HepG2 (cell line): ENCODE measurements around the gene SPIRE1. TPM values are rescaled to one million over a fixed set of nuclear protein-coding genes. Genes with fewer than 3 reads are reported as not detected.

Source experiments
- ATAC-seq: fragments of 200-7000 bp; cut with Tn5 transposase; 3 replicates; pipeline ENCODE4 v1.9.1; 2020; ENCODE audit warnings: mild to moderate bottlenecking, moderate library complexity
- BruUV-seq: library from RNA; stranded (reverse); fragments of 400-500 nt; replicated peaks from 2 replicates; lab custom pipeline; 2021; lab: Mats Ljungman, UMichigan
- CTCF ChIA-PET: fragments of 300-600 bp; formaldehyde crosslinking; extraction: SDS; loops from one replicate; lab custom pipeline; 2021; ENCODE audit warnings: low total read pairs, inconsistent platforms, low intra/inter-chr PET ratio; lab: Yijun Ruan, JAX
- POLR2A ChIA-PET: fragments of 350-600 bp; sonication (Branson Sonifier 250); formaldehyde crosslinking; loops from one replicate; lab custom pipeline; 2020; ENCODE audit warnings: antibody characterized with exemption, inconsistent platforms; lab: Yijun Ruan, JAX
- DNase-seq: peaks from one replicate; pipeline ENCODE4 v3.0.0-alpha.2; 2015; ENCODE audit warnings: low spot score
- FAIRE-seq: peaks from 3 replicates; lab custom pipeline; 2011; peaks lifted over from hg19 to GRCh38; lab: Jason Lieb, UNC
- H2AFZ ChIP-seq: one replicate; pipeline ENCODE4 v1.6.1; 2011; ENCODE audit warnings: low read length, inconsistent platforms
- H3K27ac ChIP-seq: fragments of 300-600 bp; 3 replicates; pipeline ENCODE4 v1.8.0; 2011; ENCODE audit warnings: mixed run types, mild to moderate bottlenecking, mixed read lengths, low read length, inconsistent platforms; ENCODE audit not compliant: insufficient read depth; ENCODE audit errors: extremely low read length
- H3K27me3 ChIP-seq, 2 experiments: fragments of 200-600 bp in 1 of 2; 2 replicates in 1 of 2; 3 replicates in 1 of 2; pipeline versions ENCODE4 v1.6.0 to v1.8.0; 2011; ENCODE audit warnings: low read length in 2 of 2, mild to moderate bottlenecking in 2 of 2, moderate library complexity in 2 of 2, inconsistent platforms in 1 of 2; ENCODE audit not compliant: insufficient read depth in 2 of 2, control insufficient read depth in 1 of 2
- H3K36me3 ChIP-seq, 2 experiments: fragments of 200-600 bp in 1 of 2; replicated peaks in 1 of 2; 2 replicates in 1 of 2; 3 replicates in 1 of 2; pipeline versions ENCODE4 v1.5.1 to v1.8.0; 2011; ENCODE audit warnings: low read length in 2 of 2, inconsistent platforms in 1 of 2; ENCODE audit not compliant: insufficient read depth in 2 of 2, control insufficient read depth in 1 of 2
- H3K4me1 ChIP-seq: 2 replicates; pipeline ENCODE4 v1.5.1; 2012; ENCODE audit warnings: low read length, inconsistent platforms; ENCODE audit not compliant: insufficient read depth
- H3K4me2 ChIP-seq: 2 replicates; pipeline ENCODE4 v1.6.0; 2011; ENCODE audit warnings: low read depth, low read length, inconsistent platforms
- H3K4me3 ChIP-seq, 3 experiments: fragments of 200-600 bp in 1 of 3; sonication (generic), shearing (Covaris generic) in 1 of 3; replicated peaks in 1 of 3; 2 replicates each; pipeline ENCODE4 v1.5.1; 2011 to 2016; ENCODE audit warnings: low read length in 3 of 3, inconsistent platforms in 2 of 3, low read depth in 2 of 3, mild to moderate bottlenecking in 2 of 3, control low read depth in 1 of 3, mixed read lengths in 1 of 3; ENCODE audit not compliant: insufficient read depth in 1 of 3
- H3K79me2 ChIP-seq: one replicate; pipeline ENCODE4 v1.6.1; 2011; ENCODE audit warnings: low read length, inconsistent platforms; ENCODE audit not compliant: insufficient read depth
- H3K9ac ChIP-seq: 2 replicates; pipeline ENCODE4 v1.6.0; 2011; ENCODE audit warnings: mild to moderate bottlenecking, low read depth, low read length, inconsistent platforms; ENCODE audit not compliant: insufficient read depth
- H3K9me3 ChIP-seq: 2 replicates; pipeline ENCODE4 v1.5.1; 2012; ENCODE audit warnings: mild to moderate bottlenecking, low read length
- H4K20me1 ChIP-seq: 2 replicates; pipeline ENCODE4 v1.6.0; 2011; ENCODE audit warnings: inconsistent platforms, mild to moderate bottlenecking, low read length, moderate library complexity; ENCODE audit not compliant: insufficient read depth
- AGO1 ChIP-seq: fragments of 200-400 bp; formaldehyde crosslinking; IDR thresholded peaks from 2 replicates; pipeline ENCODE4 v1.6.1; 2017; ENCODE audit warnings: mild to moderate bottlenecking, low read depth, low read length, moderate library complexity; ENCODE audit not compliant: poor library complexity, severe bottlenecking
- CBX2 ChIP-seq, 2 experiments: fragments of 200-600 bp in 1 of 2; sonication (generic); formaldehyde crosslinking in 1 of 2; IDR thresholded peaks; 2 replicates each; pipeline versions ENCODE4 v1.7.0 to v1.8.1; 2018 to 2022; ENCODE audit warnings: low read depth in 2 of 2, low read length in 1 of 2, mild to moderate bottlenecking in 1 of 2, missing genetic modification reagents in 1 of 2
- DPF2 ChIP-seq: sonication (generic); formaldehyde crosslinking; IDR thresholded peaks from 2 replicates; pipeline ENCODE4 v1.4.0; 2020; ENCODE audit warnings: mild to moderate bottlenecking, low read depth, missing genetic modification reagents, borderline replicate concordance
- ERF ChIP-seq: IDR thresholded peaks from 2 replicates; pipeline ENCODE4 v1.6.1; 2018; ENCODE audit warnings: missing biosample characterization, missing genetic modification reagents
- HDAC2 ChIP-seq: sonication (generic); formaldehyde crosslinking; IDR thresholded peaks from 2 replicates; pipeline ENCODE4 v1.4.0; 2020; ENCODE audit warnings: missing genetic modification reagents
- JUND ChIP-seq: sonication (generic); formaldehyde crosslinking; IDR thresholded peaks from 2 replicates; pipeline ENCODE4 v1.8.0; 2022; ENCODE audit warnings: mild to moderate bottlenecking, missing genetic modification reagents
- NAIF1 ChIP-seq: sonication (generic); formaldehyde crosslinking; IDR thresholded peaks from 2 replicates; pipeline ENCODE4 v1.5.0; 2020; ENCODE audit warnings: mild to moderate bottlenecking, missing genetic modification reagents, borderline replicate concordance
- NRL ChIP-seq: sonication (generic); formaldehyde crosslinking; IDR thresholded peaks from 2 replicates; pipeline ENCODE4 v1.5.0; 2020; ENCODE audit warnings: missing genetic modification reagents, mild to moderate bottlenecking, moderate library complexity, borderline replicate concordance
- PRDM4 ChIP-seq: sonication (generic); formaldehyde crosslinking; IDR thresholded peaks from 2 replicates; pipeline ENCODE4 v1.9.0; 2021; ENCODE audit warnings: missing genetic modification reagents, borderline replicate concordance
- PTBP1 ChIP-seq: fragments of 200-400 bp; formaldehyde crosslinking; IDR thresholded peaks from 2 replicates; pipeline ENCODE4 v1.6.1; 2018; ENCODE audit warnings: low read length, low read depth; ENCODE audit not compliant: poor library complexity, severe bottlenecking
- RARG ChIP-seq: sonication (generic); formaldehyde crosslinking; IDR thresholded peaks from 2 replicates; pipeline ENCODE4 v1.4.0; 2020; ENCODE audit warnings: low read depth, mild to moderate bottlenecking, missing genetic modification reagents
- TAF1 ChIP-seq: sonication (generic); formaldehyde crosslinking; IDR thresholded peaks from 2 replicates; pipeline ENCODE4 v1.4.0; 2020; ENCODE audit warnings: missing genetic modification reagents
- TCF7L2 ChIP-seq: IDR thresholded peaks from 2 replicates; pipeline ENCODE4 v1.6.1; 2011; ENCODE audit warnings: mild to moderate bottlenecking, low read depth, low read length, moderate library complexity
- TEAD2 ChIP-seq: sonication (generic); formaldehyde crosslinking; IDR thresholded peaks from 2 replicates; pipeline ENCODE4 v1.9.0; 2021; ENCODE audit warnings: missing genetic modification reagents
- ZFP36L2 ChIP-seq: sonication (generic); formaldehyde crosslinking; IDR thresholded peaks from 2 replicates; pipeline ENCODE4 v1.4.0; 2020; ENCODE audit warnings: missing genetic modification reagents
- ZNF3 ChIP-seq: IDR thresholded peaks from 2 replicates; pipeline ENCODE4 v1.7.0; 2017; ENCODE audit warnings: inconsistent platforms
- ZNF367 ChIP-seq: sonication (generic); formaldehyde crosslinking; IDR thresholded peaks from 2 replicates; pipeline ENCODE4 v1.4.0; 2020; ENCODE audit warnings: missing genetic modification reagents, borderline replicate concordance
- ZNF549 ChIP-seq: sonication (generic); formaldehyde crosslinking; IDR thresholded peaks from 2 replicates; pipeline ENCODE4 v1.5.0; 2020; ENCODE audit warnings: missing genetic modification reagents
- ZNF747 ChIP-seq: sonication (generic); formaldehyde crosslinking; IDR thresholded peaks from 2 replicates; pipeline ENCODE4 v1.8.1; 2023; ENCODE audit warnings: missing genetic modification reagents, mild to moderate bottlenecking, borderline replicate concordance
- whole genome bisulfite sequencing: methylation state at CpG from one replicate; pipeline ENCODE4 v1.1.6; 2017; ENCODE audit warnings: low lambda C conversion rate; 5-methylcytosine and 5-hydroxymethylcytosine counted together
- in situ Hi-C: cut with HindIII; loops from 2 replicates; pipeline ENCODE4 v1.10.0; 2017; ENCODE audit warnings: low pct_unique_long_range_greater_than_20kb; ENCODE audit not compliant: extremely low pct_ligation_motif_present
- intact Hi-C: fragments of 100-400 bp; cut with micrococcal nuclease; formaldehyde crosslinking; loops from one replicate; pipeline ENCODE4 v1.10.0; 2022; ENCODE audit not compliant: unreplicated experiment
- polyA plus RNA-seq, 8 experiments: library from polyadenylated mRNA; depleted of rRNA in 3 of 8; stranded (reverse) in 7 of 8; unstranded in 1 of 8; fragments of >200 nt; fragmentation: Illumina TruSeq in 4 of 8; extraction: Trizol in 4 of 8; gene quantifications; 2 replicates each; pipeline versions ENCODE4 v1.2.1 to v1.2.3, GENCODE V29; 2011 to 2016; ENCODE audit warnings: low read depth in 4 of 8, missing spikeins in 1 of 8, mixed read lengths in 1 of 8; ENCODE audit not compliant: insufficient read depth in 1 of 8
- total RNA-seq, 5 experiments: library from RNA; depleted of rRNA; stranded (reverse); fragments of >200 nt; fragmentation: Illumina TruSeq; extraction: Trizol; gene quantifications; 2 replicates each; pipeline ENCODE4 v1.2.3, GENCODE V29; 2016; ENCODE audit warnings: low read depth in 1 of 5
- TF ChIP-seq, protein P1 (sequence below): sonication (generic); formaldehyde crosslinking; IDR thresholded peaks from 2 replicates; pipeline ENCODE4 v1.8.1; 2023; ENCODE audit warnings: mild to moderate bottlenecking, missing genetic modification reagents
- TF ChIP-seq, protein P2 (sequence below): sonication (generic); formaldehyde crosslinking; IDR thresholded peaks from 2 replicates; pipeline ENCODE4 v1.8.1; 2023; ENCODE audit warnings: mild to moderate bottlenecking, inconsistent platforms, moderate library complexity, missing genetic modification reagents, borderline replicate concordance

Gene SPIRE1
- total and polyA plus RNA-seq, 2 of the 13 experiments (the other 11 are each of a cell fraction or from before 2014, with no cell fraction given) = 9.9 to 21.3 TPM

DNA sequence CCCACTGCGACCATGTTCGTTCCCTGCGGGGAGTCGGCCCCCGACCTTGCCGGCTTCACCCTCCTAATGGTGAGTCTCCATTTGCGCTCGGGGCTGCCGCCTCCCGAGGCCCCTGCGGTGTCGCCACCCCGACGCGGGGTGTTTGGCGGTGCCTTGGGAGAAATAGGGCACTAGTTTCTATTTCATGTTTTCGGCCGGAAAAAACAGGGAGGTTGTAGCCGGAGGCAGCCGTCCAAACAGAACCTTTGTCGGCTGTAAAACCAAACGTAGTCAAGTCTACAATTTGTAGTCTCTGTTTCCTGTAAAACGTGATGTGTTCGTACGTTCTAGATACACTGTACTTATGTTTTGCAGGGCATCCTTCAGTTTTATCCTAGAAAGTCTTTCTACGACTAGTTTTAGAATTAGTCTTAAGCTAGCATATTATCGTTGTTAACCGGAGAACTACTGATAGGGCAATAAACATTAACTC is 45.2 kb upstream of the SPIRE1 start:
- no peaks in the 10 kb centered on the region; a peak in 2 of 5 replicates for H3K27me3 ChIP-seq
- ATAC-seq = no peak
- POLR2A ChIA-PET = interaction anchor here (0.9 to 2.9 kb wide), 13 partner anchors 9 to 326 kb away, joined by 3 to 15 read pairs (median 5); partner anchors contain the start of genes AFG3L2, CEP192, PTPN2 and SEH1L
- H3K4me1 ChIP-seq = peaks cover 56% of the 10 kb centered on the region
- peak overlapping the region; percentile 89 for H3K27ac ChIP-seq
- under 1% methylated on average over 11 of the region's 28 CpGs for WGBS
- BruUV-seq = no TSS peak
- H3K4me2 ChIP-seq = peak overlapping the region; percentile 83
- DNase-seq = no peak
- H4K20me1 ChIP-seq = no peaks in the 10 kb centered on the region
- peak overlapping the region; percentile 93 for H3K9ac ChIP-seq
- H3K79me2 ChIP-seq = peaks cover 73% of the 10 kb centered on the region
- no peak overlapping the region for H2AFZ ChIP-seq
- in situ Hi-C loops (no loop called here), intact Hi-C loops (no loop called here)
- no peak for FAIRE-seq
- no peaks in the 10 kb centered on the region for H3K9me3 ChIP-seq
- H3K4me3 ChIP-seq = peak overlapping the region; percentile 91 to 99 (median 93)
- peaks cover 4 to 30% of the 10 kb centered on the region in 2 experiments for H3K36me3 ChIP-seq
- CTCF ChIA-PET = no interaction called here
- no peak for TF ChIP-seq ZNF549 (CRISPR knock-in tag)
- TF ChIP-seq TEAD2 (CRISPR knock-in tag) = no peak
- no peak for TF ChIP-seq JUND (CRISPR knock-in tag)
- no peak for TF ChIP-seq ZNF367
- no peak for TF ChIP-seq ERF (CRISPR knock-in tag)
- no peak; the same call in 1 of the 2 replicates for TF ChIP-seq TAF1 (CRISPR knock-in tag)
- no peak for TF ChIP-seq PTBP1
- no peak for TF ChIP-seq NRL (CRISPR knock-in tag)
- TF ChIP-seq CBX2 (IDR thresholded peaks at IDR 0.05; ENCODE audit: low read depth, low read length) = no peak
- no peak for TF ChIP-seq CBX2 (CRISPR knock-in tag; IDR thresholded peaks at IDR 0.05; ENCODE audit: low read depth)
- TF ChIP-seq HDAC2 (CRISPR knock-in tag) = no peak
- TF ChIP-seq NAIF1 (CRISPR knock-in tag) = no peak
- no peak for TF ChIP-seq AGO1
- TF ChIP-seq, protein P1, sequence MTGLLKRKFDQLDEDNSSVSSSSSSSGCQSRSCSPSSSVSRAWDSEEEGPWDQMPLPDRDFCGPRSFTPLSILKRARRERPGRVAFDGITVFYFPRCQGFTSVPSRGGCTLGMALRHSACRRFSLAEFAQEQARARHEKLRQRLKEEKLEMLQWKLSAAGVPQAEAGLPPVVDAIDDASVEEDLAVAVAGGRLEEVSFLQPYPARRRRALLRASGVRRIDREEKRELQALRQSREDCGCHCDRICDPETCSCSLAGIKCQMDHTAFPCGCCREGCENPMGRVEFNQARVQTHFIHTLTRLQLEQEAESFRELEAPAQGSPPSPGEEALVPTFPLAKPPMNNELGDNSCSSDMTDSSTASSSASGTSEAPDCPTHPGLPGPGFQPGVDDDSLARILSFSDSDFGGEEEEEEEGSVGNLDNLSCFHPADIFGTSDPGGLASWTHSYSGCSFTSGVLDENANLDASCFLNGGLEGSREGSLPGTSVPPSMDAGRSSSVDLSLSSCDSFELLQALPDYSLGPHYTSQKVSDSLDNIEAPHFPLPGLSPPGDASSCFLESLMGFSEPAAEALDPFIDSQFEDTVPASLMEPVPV (CRISPR knock-in tag) = no peak
- TF ChIP-seq ZFP36L2 (CRISPR knock-in tag) = no peak
- no peak for TF ChIP-seq DPF2 (CRISPR knock-in tag)
- TF ChIP-seq RARG = 0 out of 2 replicates have a peak, but pooled peaks have one; percentile 22
- TF ChIP-seq, protein P2, sequence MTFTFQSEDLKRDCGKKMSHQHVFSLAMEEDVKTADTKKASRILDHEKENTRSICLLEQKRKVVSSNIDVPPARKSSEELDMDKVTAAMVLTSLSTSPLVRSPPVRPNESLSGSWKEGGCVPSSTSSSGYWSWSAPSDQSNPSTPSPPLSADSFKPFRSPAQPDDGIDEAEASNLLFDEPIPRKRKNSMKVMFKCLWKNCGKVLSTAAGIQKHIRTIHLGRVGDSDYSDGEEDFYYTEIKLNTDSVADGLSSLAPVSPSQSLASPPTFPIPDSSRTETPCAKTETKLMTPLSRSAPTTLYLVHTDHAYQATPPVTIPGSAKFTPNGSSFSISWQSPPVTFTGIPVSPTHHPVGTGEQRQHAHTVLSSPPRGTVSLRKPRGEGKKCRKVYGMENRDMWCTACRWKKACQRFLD (CRISPR knock-in tag) = no peak
- no peak for TF ChIP-seq TCF7L2
- TF ChIP-seq PRDM4 (CRISPR knock-in tag) = no peak
- no peak for TF ChIP-seq ZNF3 (CRISPR knock-in tag)
- TF ChIP-seq ZNF747 (CRISPR knock-in tag) = no peak
